KOPT-K1 (cell line): Measurements from ENCODE around the gene SLCO2B1.

Experiments
- H3K27ac ChIP-seq: fragments of 200-600 bp; sonication (generic); 2 replicates; pipeline ENCODE4 v1.5.1; 2016; ENCODE audit warnings: antibody characterized with exemption, mild to moderate bottlenecking, low read depth, low read length; ENCODE audit not compliant: poor library complexity, severe bottlenecking
- H3K36me3 ChIP-seq: fragments of 200-600 bp; sonication (generic); 2 replicates; pipeline ENCODE4 v1.5.1; 2017; ENCODE audit warnings: antibody characterized with exemption, mild to moderate bottlenecking, low read length, moderate library complexity; ENCODE audit not compliant: insufficient read depth
- H3K9me3 ChIP-seq: fragments of 200-600 bp; sonication (generic); 2 replicates; pipeline ENCODE4 v1.5.1; 2017; ENCODE audit warnings: antibody characterized with exemption, low read length, mild to moderate bottlenecking; ENCODE audit not compliant: insufficient read depth, poor library complexity, severe bottlenecking

Gene SLCO2B1

GRCh38 chr11:75140269-75141138 lies 10.4 kb upstream of the SLCO2B1 start:
- no peak overlapping the region for H3K27ac ChIP-seq
- no peaks in the 10 kb centered on the region for H3K36me3 ChIP-seq
- no peaks in the 10 kb centered on the region for H3K9me3 ChIP-seq

DNA sequence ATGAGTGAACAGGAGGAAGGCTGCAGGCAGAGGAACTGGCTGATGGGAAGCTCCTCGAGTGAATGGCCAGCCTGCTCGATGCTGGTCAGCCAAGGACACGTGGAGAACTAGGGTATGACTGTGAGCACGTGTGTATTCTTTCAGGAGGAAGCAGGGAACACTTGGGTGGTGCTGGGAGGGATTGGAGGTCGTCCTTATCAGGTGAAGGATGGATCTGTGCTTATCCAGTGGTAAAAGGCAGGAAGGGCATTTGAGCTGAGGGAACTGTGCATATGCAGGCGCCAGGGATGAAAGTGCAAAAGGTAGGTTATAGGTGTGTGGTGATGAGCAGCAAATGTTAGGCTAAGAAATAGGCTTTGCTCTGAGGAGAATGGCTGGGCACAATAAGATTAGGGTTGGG lies 9.7 kb upstream of the SLCO2B1 start:
- Histone ChIP-seq H3K9me3 (no peaks in the 10 kb centered on the region), H3K36me3 (no peaks in the 10 kb centered on the region), H3K27ac (no peak overlapping the region)

GRCh38 chr11:75142714-75143419 lies 8.0 kb upstream of the SLCO2B1 start:
- Histone ChIP-seq H3K27ac (peak overlapping the region; percentile 28), H3K36me3 (no peaks in the 10 kb centered on the region), H3K9me3 (no peaks in the 10 kb centered on the region)

DNA sequence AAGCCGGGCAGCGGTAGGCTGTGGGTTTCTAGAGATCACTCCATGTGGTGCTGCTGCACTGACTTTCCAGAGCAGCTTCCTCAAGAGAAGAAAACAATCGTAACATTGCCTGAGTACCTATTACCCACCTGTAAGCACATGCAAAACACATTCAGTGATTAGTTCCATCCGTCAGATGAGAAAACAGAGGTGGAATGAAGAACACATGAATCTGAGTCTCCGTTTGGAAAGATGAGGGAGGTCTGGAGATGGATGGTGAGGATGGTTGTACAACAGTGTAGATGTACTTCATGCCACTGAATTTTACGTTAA lies 7.5 kb upstream of the SLCO2B1 start:
- Histone ChIP-seq H3K36me3 (no peaks in the 10 kb centered on the region), H3K27ac (peak overlapping the region; percentile 28), H3K9me3 (no peaks in the 10 kb centered on the region)

- H3K36me3 ChIP-seq, result no peaks in the 10 kb centered on the region
- H3K9me3 ChIP-seq, result no peaks in the 10 kb centered on the region
- H3K27ac ChIP-seq, result no peak overlapping the region
Observed at GRCh38 chr11:75144716-75145014, 6.2 kb upstream of the SLCO2B1 start.

- H3K27ac ChIP-seq, result no peak overlapping the region
- H3K36me3 ChIP-seq, result no peaks in the 10 kb centered on the region
Observed at GRCh38 chr11:75145196-75145971, 5.5 kb upstream of the SLCO2B1 start.

GRCh38 chr11:75145972-75146519 lies 4.9 kb upstream of the SLCO2B1 start:
- no peaks in the 10 kb centered on the region for H3K9me3 ChIP-seq
- H3K27ac ChIP-seq, result no peak overlapping the region
- no peaks in the 10 kb centered on the region for H3K36me3 ChIP-seq

More at GRCh38 chr11:75145196-75145971, 5.5 kb upstream of the SLCO2B1 start:
- no peaks in the 10 kb centered on the region for H3K9me3 ChIP-seq

DNA sequence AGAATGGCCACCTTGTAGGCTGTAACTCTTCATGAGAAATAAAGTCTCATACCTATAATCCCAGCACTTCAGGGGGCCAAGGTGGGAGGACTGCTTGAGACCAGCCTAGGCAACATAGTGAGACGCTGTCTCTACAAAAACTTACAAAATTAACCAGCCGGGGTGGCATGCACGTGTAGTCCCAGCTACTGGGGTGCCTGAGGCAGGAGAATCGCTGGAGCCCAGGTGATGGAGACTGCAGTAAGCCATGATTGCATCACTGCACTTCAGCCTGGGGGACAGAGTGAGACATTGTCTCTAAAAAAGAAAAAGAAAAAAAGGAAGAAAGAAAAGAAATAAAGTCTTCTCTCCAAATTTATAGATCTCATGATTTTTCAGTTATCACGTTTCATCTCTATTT lies 4.2 kb upstream of the SLCO2B1 start:
- no peaks in the 10 kb centered on the region for H3K9me3 ChIP-seq
- H3K36me3 ChIP-seq, result no peaks in the 10 kb centered on the region
- no peak overlapping the region for H3K27ac ChIP-seq

DNA sequence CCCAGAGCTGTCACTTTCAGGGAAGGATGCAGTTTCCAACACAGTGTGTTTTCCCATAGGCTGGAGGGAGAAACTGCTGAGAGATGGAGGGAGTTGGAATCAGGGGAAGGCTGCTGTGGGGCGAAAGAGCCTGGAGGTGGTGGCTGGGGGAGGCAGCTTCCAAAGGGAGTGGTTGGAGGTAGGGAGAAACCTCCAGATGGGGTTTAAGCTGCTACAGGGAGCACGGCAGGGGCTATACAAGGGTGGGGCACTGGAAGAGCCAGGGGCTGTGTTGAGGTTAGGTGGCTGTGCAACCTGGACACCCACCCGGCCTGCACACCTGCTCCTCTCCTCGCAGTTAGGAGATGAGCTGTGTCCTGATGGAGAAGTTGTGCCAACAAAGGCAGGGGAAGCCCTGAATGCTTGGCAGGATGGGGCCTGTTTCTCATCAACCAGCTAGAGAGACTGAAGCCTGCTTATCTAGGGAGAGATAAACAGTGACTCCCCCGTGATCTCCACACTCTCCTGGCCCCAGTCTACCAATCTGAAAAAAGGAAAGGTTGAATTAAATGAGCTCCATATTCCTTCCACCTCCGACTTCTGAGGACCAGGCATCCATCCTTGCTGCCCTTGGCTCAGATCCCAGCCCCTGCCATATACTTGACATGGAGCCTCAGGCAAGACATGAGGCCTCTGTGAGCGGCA lies 3.6 kb upstream of the SLCO2B1 start:
- no peaks in the 10 kb centered on the region for H3K36me3 ChIP-seq
- H3K27ac ChIP-seq, result no peak overlapping the region
- no peaks in the 10 kb centered on the region for H3K9me3 ChIP-seq

- no peaks in the 10 kb centered on the region for H3K9me3 ChIP-seq
- H3K36me3 ChIP-seq, result no peaks in the 10 kb centered on the region
- no peak overlapping the region for H3K27ac ChIP-seq
Observed at GRCh38 chr11:75147875-75148263, 3.0 kb upstream of the SLCO2B1 start.

DNA sequence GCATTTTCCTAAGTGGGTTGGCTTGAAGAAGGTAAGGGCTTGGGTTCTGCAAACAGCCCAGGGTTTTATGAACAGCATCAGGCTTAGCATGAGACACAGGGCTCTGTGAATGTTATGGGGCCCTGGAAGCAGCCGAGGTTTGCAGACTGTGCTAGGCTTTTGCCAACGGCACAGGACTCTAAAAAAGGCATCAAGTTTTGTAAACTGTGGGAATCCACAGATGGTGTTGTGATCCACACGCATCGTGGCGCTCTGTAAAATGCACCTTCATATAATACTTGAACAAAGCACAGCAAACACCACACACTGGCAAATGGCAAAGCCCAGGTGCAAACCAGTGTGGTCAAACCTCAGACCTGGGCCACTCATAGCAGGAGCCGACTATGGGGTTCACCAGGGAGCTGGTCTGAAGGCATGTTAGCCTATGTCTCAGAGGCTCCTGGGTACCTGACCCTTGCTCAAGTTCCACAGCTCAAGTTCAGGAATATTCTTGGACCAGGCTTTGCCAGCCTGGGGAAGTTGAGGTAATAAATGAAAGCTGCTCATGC lies 2.4 kb upstream of the SLCO2B1 start:
- Histone ChIP-seq H3K9me3 (no peaks in the 10 kb centered on the region), H3K27ac (no peak overlapping the region), H3K36me3 (no peaks in the 10 kb centered on the region)

DNA sequence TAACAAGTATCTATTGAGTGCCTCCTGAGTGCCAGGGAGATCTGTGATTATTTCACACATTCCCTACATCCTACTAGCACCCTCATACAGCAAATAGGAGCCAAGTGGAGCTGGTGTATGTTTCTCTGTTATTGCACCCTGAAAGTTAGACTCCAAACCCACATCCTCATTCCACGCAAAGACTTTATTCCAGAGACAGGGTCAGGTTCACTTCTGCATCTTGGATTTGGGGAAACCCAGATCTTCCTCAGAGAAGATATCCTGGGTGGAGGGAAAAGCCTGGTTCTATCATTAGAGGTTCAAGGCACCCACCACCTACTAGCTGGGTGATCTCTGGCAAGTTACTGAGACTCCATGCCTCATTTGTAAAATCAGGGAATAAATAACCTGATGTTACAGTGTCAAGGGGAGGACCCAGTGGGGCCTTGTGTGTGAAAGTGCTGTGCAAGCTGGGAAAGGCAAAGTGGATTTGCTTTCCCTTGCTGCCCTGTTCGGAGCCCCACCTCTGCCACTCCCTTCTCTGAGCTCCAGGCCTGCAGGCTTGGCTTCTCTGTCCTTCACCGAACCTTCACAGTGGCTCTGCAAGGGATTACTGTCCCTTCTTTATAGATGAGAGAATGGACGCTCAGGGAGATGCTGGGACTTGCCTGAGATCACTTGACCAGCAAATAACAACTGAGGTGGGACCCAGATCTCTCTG lies 991 bp upstream of the SLCO2B1 start:
- no peaks in the 10 kb centered on the region for H3K36me3 ChIP-seq
- no peak overlapping the region for H3K27ac ChIP-seq
- H3K9me3 ChIP-seq, result no peaks in the 10 kb centered on the region

DNA sequence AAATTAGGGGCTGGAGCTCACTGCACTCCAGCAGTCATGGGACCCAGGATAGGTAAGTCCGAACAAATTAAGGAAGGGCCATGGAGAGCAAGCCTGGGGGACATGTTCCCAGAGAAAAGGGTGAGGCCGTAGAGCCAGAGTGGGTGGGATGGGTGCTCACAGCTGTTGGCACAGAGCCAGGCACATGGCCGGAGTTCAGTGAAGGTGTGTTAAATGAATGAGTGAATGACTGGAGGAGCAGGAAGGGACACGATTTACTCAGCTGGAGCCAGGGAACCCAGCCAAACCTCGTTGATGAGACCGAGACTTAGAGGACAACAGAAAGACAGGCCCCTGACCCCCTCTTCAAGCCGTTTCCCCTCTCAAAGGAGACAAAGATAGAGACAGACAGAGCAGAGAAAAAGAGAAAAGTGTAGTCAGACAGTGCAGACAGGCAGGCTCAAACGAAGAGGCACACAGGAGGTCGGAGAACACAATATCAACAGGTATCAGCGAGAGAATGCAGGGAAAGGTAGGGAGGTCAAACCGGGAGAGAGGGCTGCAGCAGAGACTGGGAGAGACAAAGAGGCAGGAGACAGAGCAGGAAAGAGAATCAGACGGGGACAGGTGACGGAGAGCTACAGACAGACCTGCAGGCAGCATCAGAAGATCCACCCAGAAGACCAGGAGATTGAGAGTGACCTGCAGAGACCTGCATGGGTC lies 590 bp downstream of the SLCO2B1 start:
- no peak overlapping the region for H3K27ac ChIP-seq
- H3K9me3 ChIP-seq, result no peaks in the 10 kb centered on the region
- no peaks in the 10 kb centered on the region for H3K36me3 ChIP-seq

DNA sequence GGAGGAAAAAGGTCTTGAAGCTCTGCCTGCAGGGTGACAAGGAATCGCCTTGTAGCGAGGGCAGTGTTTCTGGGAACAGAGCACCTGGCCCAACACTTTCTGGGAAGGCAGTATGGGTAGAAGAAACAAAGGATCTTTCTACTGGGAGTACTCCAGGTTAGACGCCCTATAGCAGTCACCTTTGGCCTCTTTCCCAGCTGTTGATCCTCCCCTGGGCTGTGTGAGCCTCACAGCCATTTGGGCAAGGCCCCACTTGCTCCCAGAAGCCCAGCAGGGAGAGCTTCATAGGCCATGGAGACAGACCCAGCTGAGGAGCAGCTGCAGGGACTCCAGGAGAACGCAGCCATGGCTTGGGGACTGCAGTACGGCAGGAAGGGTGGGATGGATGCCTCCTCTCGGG lies 1.2 kb downstream of the SLCO2B1 start:
- no peaks in the 10 kb centered on the region for H3K36me3 ChIP-seq
- H3K9me3 ChIP-seq, result no peaks in the 10 kb centered on the region
- H3K27ac ChIP-seq, result no peak overlapping the region
